Breast epithelium (tissue), 3 donors: Measurements from ENCODE around the gene TBC1D14.

Experiments used
- CTCF ChIP-seq, 3 donors: fragments of 450-650 bp; IDR thresholded peaks; one replicate each; pipeline ENCODE4 v1.5.1; 2016 to 2017; ENCODE audit warnings: antibody characterized with exemption in 3 of 3, mild to moderate bottlenecking in 3 of 3, moderate library complexity in 3 of 3
- POLR2AphosphoS5 ChIP-seq, 3 donors: sonication (generic); formaldehyde crosslinking; IDR thresholded peaks; one replicate each; pipeline ENCODE4 v1.6.1; 2017; ENCODE audit warnings: antibody characterized with exemption in 3 of 3

- TF ChIP-seq POLR2AphosphoS5 (IDR thresholded peaks at IDR 0.05): no peak
- no peak for TF ChIP-seq CTCF (IDR thresholded peaks at IDR 0.05)
Observed at GRCh38 chr4:6912441-6912840, 2.8 kb downstream of the TBC1D14 start.
